GM21423 (cell line): Measurements from ENCODE around the gene OR52D1.

Experiments used
- ATAC-seq: cut with Tn5 transposase; IDR thresholded peaks from one replicate; pipeline ENCODE4 v1.9.1; 2021; ENCODE audit warnings: mild to moderate bottlenecking, moderate library complexity; ENCODE audit not compliant: unreplicated experiment

Gene OR52D1

GRCh38 chr11:5509803-5510202 lies 21.3 kb downstream of the OR52D1 start, which contains the start of gene UBQLN3:
Gene UBQLN3 (minus strand): TSS chr11:5509957. CDS start chr11:5509558, 399 bp downstream.
- no peak for ATAC-seq

- ATAC-seq, result no peak
These were observed 26.4 kb downstream of the OR52D1 start for GRCh38 chr11:5514841-5515240.

GRCh38 chr11:5516599-5516998 lies 28.1 kb downstream of the OR52D1 start, which contains the start of gene UBQLNL:
Gene UBQLNL (minus strand): TSS chr11:5516699. CDS start chr11:5516441, 258 bp downstream.
- ATAC-seq, result no peak

GRCh38 chr11:5521540-5521939 lies 33.1 kb downstream of the OR52D1 start:
- no peak for ATAC-seq

- no peak for ATAC-seq
These were observed 33.8 kb downstream of the OR52D1 start for GRCh38 chr11:5522308-5522707.

- ATAC-seq, result no peak
These were observed 36.3 kb downstream of the OR52D1 start for GRCh38 chr11:5524756-5525155.

- ATAC-seq, result no peak
These were observed 39.2 kb downstream of the OR52D1 start for GRCh38 chr11:5527716-5528115.

- no peak for ATAC-seq
These were observed 40.0 kb downstream of the OR52D1 start for GRCh38 chr11:5528495-5528894.

- ATAC-seq, result no peak
These were observed 42.8 kb downstream of the OR52D1 start for GRCh38 chr11:5531053-5531831.

- no peak for ATAC-seq
These were observed 45.6 kb downstream of the OR52D1 start for GRCh38 chr11:5534046-5534445.

- no peak for ATAC-seq
These were observed 48.0 kb downstream of the OR52D1 start for GRCh38 chr11:5536482-5536881.
